ENCODE data around the gene BUD13.

Gene BUD13

DNA sequence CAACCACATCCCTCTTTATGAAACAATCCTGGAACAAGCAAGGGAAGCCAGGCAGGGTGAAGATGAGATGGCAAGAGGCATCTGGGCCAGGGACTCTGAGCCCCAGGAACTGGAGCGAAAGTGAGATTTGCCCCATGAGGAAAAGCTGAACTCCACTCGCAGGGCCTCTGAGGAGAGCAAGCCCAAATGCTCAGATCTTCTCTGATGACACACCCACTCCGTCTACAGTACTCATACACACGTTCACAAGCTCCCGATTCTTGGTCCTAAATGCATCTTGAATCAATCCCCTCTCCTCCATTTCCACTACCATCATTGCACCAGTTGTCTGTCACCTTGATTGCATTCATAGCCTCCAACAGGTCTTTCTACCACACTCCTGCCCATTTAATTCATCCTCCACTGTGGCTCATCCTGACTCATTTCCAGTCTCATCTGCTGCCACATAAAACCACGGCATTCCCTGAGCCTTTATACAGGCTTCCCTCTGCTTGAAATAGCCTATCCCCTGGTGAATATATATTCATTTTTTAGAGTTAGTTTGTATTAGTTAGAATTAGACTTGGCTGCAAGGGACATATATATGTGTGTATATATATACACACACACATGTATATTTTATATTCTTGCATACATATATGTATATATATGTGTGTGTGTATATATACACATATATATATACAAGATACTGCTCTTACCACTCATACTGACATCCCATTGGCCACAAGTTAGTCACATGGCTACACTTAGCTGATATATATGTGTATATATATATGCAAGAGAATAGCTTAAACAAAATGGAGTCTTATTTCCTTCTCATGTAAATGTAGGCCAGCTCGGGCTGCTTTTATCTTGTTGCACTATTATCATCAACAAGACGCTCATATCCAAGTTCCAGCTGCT, 20.3 kb upstream of the BUD13 start:
- Histone ChIP-seq H3K27me3 (replicated peaks; ENCODE audit: control insufficient read depth, insufficient read depth, low read length, poor library complexity, severe bottlenecking) (no peaks in the 10 kb centered on the region), H3K4me1 (ENCODE audit: control insufficient read depth, insufficient read depth, low read length, poor library complexity, severe bottlenecking) (peaks cover 13% of the 10 kb centered on the region), H3K27ac (ENCODE audit: insufficient read depth, low read length, poor library complexity, severe bottlenecking) (no peak overlapping the region), H3K9me3 (ENCODE audit: control insufficient read depth, low read length) (no peaks in the 10 kb centered on the region), H3K4me3 (ENCODE audit: insufficient read depth, low read depth, low read length, poor library complexity, severe bottlenecking) (no peak overlapping the region), H3K36me3 (ENCODE audit: control insufficient read depth, insufficient read depth, low read length) (no peaks in the 10 kb centered on the region)
- no peak for DNase-seq

DNA sequence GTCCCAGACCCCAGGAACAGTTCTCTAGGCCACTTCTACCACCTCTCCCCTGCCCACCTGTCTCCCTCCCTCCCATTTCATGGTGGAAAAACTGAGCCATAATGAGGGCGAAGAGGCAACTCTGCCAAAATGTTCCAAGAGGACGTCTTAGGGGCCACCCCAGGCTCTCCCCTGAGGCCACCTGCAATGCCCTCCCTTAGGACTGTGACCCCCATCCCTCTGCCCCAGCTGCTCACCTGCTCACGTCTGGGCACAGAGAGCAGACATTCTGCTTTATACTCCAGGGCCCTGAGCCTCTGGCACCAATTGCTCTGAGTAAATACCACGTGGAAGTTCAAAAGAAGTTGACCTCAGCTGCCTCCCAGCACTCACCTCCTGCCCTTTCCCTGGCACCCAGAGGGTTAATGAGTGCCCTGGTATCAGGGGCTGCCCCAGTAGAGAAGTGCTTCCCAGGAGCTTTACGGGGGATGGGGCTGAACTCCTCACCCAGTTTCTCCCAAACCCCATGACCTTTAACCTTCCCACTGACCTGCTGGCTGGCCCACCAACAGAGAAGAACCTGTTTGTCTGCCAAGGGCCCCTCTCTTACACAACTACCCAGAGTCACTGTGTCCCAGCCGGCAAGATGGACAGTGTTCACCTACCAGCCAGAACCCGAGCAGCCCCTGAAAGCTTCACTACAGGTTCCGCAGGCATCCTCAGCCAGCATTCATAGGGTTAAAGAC, 19.5 kb upstream of the BUD13 start:
- Histone ChIP-seq H3K9me3 (ENCODE audit: control insufficient read depth, low read length) (no peaks in the 10 kb centered on the region), H3K36me3 (ENCODE audit: control insufficient read depth, insufficient read depth, low read length) (no peaks in the 10 kb centered on the region), H3K4me3 (ENCODE audit: insufficient read depth, low read depth, low read length, poor library complexity, severe bottlenecking) (no peak overlapping the region), H3K27me3 (replicated peaks; ENCODE audit: control insufficient read depth, insufficient read depth, low read length, poor library complexity, severe bottlenecking) (no peaks in the 10 kb centered on the region), H3K27ac (ENCODE audit: insufficient read depth, low read length, poor library complexity, severe bottlenecking) (no peak overlapping the region), H3K4me1 (ENCODE audit: control insufficient read depth, insufficient read depth, low read length, poor library complexity, severe bottlenecking) (peaks cover 14% of the 10 kb centered on the region)
- DNase-seq = no peak

DNA sequence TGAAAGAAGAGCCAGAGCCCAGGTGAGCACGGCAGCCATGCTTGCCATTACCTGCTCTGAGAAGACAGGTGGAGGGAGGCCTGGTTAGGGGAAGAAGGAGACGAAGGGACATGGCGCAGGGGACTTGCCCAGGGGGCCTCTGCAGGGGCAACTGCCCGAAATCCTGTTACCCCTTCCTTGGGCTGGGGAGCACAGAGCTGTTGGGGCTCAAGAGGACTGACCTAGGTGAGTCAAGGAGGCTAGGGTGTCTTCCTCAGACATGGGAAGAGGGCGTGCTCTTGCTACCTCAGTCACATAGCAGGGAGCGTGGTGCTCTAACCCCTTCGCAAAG, 19.0 kb upstream of the BUD13 start, which contains the start of gene APOA5:
TSS of gene APOA5 (minus strand) at position 67 of the 331 bp plus-strand sequence. CDS start at position 48, 19 bp downstream.
- peaks cover 19% of the 10 kb centered on the region for H3K4me1 ChIP-seq (ENCODE audit: control insufficient read depth, insufficient read depth, low read length, poor library complexity, severe bottlenecking)
- H3K27me3 ChIP-seq (replicated peaks; ENCODE audit: control insufficient read depth, insufficient read depth, low read length, poor library complexity, severe bottlenecking) = no peaks in the 10 kb centered on the region
- no peak within 1 kb of the TSS for H3K4me3 ChIP-seq (ENCODE audit: insufficient read depth, low read depth, low read length, poor library complexity, severe bottlenecking)
- no peaks in the 10 kb centered on the region for H3K36me3 ChIP-seq (ENCODE audit: control insufficient read depth, insufficient read depth, low read length)
- H3K9me3 ChIP-seq (ENCODE audit: control insufficient read depth, low read length) = no peaks in the 10 kb centered on the region
- DNase-seq = no peak
- no peak within 1 kb of the TSS for H3K27ac ChIP-seq (ENCODE audit: insufficient read depth, low read length, poor library complexity, severe bottlenecking)

DNA sequence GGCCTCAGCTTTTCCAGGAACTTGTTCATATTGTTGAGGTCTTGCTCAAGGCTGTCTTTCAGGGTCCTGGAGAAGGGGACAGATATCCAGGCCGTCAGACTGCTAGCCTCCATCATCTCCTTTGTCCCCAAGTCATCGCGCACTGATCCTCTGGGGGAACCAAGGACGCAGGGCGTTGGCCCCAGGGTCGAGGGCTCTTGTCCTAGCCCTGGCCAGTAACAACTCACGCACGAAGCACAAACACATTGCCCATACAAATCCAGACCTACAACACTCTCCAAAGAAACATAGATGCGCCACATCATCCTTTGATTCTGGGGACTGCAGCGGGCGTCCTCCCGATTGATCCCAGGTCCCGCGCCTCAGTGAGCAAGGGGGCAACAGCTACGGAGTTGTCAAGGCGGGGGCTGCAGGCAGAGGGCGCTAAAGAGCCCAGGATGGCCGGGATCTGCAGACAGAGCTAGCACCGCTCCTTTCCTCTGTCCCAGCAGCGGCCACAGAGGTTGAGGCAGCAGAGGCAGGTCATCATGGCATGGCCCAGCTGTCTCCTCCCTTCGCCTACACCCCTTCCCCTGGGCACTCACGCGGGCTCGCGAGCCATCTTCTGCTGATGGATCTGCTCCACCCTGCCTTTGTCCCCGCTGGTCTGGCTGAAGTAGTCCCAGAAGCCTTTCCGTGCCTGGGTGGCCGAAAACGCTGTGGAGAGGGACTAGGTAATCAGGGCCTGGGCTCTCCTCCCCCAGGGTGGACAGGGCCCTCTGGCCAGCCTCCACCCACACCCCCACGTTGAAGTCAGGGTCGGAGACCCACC, 18.4 kb upstream of the BUD13 start:
- Histone ChIP-seq H3K4me1 (ENCODE audit: control insufficient read depth, insufficient read depth, low read length, poor library complexity, severe bottlenecking) (peaks cover 25% of the 10 kb centered on the region), H3K4me3 (ENCODE audit: insufficient read depth, low read depth, low read length, poor library complexity, severe bottlenecking) (no peak overlapping the region), H3K27me3 (replicated peaks; ENCODE audit: control insufficient read depth, insufficient read depth, low read length, poor library complexity, severe bottlenecking) (no peaks in the 10 kb centered on the region), H3K27ac (ENCODE audit: insufficient read depth, low read length, poor library complexity, severe bottlenecking) (no peak overlapping the region), H3K36me3 (ENCODE audit: control insufficient read depth, insufficient read depth, low read length) (peaks cover 3% of the 10 kb centered on the region), H3K9me3 (ENCODE audit: control insufficient read depth, low read length) (no peaks in the 10 kb centered on the region)
- peak; percentile 52 to 67 (median 57) for DNase-seq

DNA sequence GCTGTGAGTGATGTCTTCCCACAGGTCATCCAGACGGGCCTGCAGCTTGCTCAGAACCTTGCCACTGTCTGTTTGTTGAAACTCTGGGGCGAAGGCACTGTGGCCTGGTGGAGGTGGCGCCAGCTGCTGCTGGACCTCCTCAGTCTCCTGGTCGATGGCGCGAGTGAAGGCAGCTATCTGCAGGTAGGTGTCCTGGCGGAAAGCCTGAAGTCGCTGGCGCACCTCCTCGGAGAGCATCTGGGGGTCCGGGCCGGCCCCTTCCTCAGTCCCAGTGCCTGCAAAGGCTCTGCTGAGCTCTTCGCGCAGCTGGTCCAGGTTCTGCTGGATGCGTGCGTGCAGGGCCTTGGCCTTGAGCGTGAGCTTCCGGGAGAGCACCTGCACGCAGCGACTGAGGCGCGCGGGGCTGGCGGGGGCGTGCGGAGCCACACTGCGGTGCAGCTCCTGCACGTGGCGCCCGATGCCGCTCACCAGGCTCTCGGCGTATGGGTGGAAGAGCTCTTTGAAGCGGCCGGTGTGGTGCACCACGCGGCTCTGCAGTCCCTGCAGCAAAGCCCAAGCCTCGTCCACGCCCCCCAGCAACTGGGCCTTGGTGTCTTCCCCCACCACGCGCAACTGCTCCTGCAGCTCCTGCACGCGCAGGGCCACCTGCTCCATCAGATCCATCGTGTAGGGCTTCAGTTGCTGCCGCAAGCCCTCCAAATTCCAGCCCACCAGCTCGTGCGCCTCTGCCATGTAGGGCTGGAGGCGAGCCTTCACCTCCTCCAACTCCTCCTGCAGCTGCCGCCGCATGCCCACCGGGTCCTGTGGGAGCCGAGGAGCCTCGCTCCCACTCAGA, 17.6 kb upstream of the BUD13 start:
- H3K4me1 ChIP-seq (ENCODE audit: control insufficient read depth, insufficient read depth, low read length, poor library complexity, severe bottlenecking) = peaks cover 29% of the 10 kb centered on the region
- H3K27me3 ChIP-seq (replicated peaks; ENCODE audit: control insufficient read depth, insufficient read depth, low read length, poor library complexity, severe bottlenecking) = no peaks in the 10 kb centered on the region
- H3K36me3 ChIP-seq (ENCODE audit: control insufficient read depth, insufficient read depth, low read length) = peaks cover 11% of the 10 kb centered on the region
- no peak overlapping the region for H3K4me3 ChIP-seq (ENCODE audit: insufficient read depth, low read depth, low read length, poor library complexity, severe bottlenecking)
- no peak for DNase-seq
- H3K27ac ChIP-seq (ENCODE audit: insufficient read depth, low read length, poor library complexity, severe bottlenecking) = no peak overlapping the region
- no peaks in the 10 kb centered on the region for H3K9me3 ChIP-seq (ENCODE audit: control insufficient read depth, low read length)

DNA sequence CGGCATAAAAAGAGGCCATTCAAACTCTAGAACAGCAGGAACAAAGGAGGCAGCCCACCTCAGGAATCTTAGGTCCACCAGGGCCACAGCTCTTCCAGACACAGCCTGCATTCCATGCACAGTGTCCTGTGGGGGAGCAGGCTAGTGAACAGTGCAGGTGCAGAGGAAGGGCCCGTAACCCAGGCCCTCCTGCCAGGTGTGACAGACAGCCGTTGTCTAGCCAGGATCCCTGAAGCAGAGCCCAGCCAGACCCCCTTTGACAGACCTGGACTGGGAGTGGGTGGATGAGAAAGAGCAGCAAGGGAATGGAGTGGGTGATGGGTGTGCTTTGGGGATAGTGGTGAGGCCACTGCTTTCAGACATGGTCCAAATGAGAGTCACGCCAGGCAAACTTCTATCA, 16.2 kb upstream of the BUD13 start:
- H3K4me1 ChIP-seq (ENCODE audit: control insufficient read depth, insufficient read depth, low read length, poor library complexity, severe bottlenecking) = peaks cover 29% of the 10 kb centered on the region
- H3K27me3 ChIP-seq (replicated peaks; ENCODE audit: control insufficient read depth, insufficient read depth, low read length, poor library complexity, severe bottlenecking) = no peaks in the 10 kb centered on the region
- no peaks in the 10 kb centered on the region for H3K9me3 ChIP-seq (ENCODE audit: control insufficient read depth, low read length)
- H3K27ac ChIP-seq (ENCODE audit: insufficient read depth, low read length, poor library complexity, severe bottlenecking) = no peak overlapping the region
- H3K4me3 ChIP-seq (ENCODE audit: insufficient read depth, low read depth, low read length, poor library complexity, severe bottlenecking) = no peak overlapping the region
- peaks cover 26% of the 10 kb centered on the region for H3K36me3 ChIP-seq (ENCODE audit: control insufficient read depth, insufficient read depth, low read length)
- no peak for DNase-seq

DNA sequence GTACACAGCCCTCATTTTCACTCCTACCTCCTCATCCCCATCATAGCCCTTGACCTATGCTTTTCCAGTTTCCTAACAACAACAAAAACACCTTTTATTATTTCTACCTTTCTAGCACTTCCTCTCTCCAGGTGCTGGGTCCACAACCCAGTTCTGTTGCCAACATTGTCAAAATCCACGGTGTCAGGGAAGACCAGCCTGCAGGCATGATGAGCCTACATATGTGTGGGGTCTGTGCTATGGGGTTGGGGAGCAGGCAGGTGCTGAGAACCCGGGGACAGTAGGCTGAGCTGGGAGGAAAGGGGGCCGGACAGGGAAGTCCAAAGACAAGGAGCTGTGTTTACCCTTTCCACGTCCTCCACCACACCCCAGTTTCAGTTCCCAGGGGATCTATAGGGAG, 15.7 kb upstream of the BUD13 start:
- DNase-seq = no peak
- H3K27ac ChIP-seq (ENCODE audit: insufficient read depth, low read length, poor library complexity, severe bottlenecking) = peak overlapping the region; percentile 85
- no peaks in the 10 kb centered on the region for H3K9me3 ChIP-seq (ENCODE audit: control insufficient read depth, low read length)
- peaks cover 29% of the 10 kb centered on the region for H3K4me1 ChIP-seq (ENCODE audit: control insufficient read depth, insufficient read depth, low read length, poor library complexity, severe bottlenecking)
- peak overlapping the region; percentile 88 for H3K4me3 ChIP-seq (ENCODE audit: insufficient read depth, low read depth, low read length, poor library complexity, severe bottlenecking)
- H3K27me3 ChIP-seq (replicated peaks; ENCODE audit: control insufficient read depth, insufficient read depth, low read length, poor library complexity, severe bottlenecking) = no peaks in the 10 kb centered on the region
- H3K36me3 ChIP-seq (ENCODE audit: control insufficient read depth, insufficient read depth, low read length) = peaks cover 30% of the 10 kb centered on the region

DNA sequence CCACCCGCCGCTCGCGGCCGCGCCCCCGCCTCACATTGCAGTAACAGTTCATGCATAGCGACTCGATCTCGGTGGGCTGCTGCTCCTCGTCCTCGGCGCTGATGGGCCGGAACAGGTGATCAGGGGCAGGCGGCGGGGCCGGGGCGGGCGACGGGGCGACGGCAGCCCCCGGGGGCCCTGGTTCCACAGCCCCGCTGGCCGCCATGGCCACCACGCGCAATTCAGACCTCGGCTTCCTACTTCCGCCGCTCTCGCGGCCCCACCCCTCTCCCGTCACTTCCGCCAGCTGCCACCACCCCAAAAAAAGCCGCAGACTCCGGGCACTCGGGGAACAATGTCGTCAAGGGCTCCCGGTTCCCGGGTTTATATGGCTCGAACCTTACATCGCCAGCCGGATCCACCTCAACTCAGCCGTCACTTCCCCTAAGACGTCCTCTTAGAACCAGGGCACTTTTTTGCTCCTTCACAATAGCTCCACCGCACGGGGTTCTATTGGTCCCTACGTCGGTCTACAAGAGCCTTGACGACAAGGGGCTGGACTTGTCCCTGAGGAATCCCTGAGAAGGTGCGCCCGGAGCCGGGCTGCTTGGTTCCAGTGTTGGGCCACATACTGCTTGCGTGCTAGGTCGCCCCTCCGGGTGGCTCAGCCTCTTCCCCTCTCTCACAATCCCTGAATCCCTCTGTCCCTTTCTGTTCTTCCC, 15.1 kb upstream of the BUD13 start, which contains the start of gene ZPR1:
TSS of gene ZPR1 (minus strand) at position 238 of the 701 bp plus-strand sequence. CDS start at position 205, 33 bp downstream.
- peak; percentile 78 to 85 (median 79) for DNase-seq
- H3K9me3 ChIP-seq (ENCODE audit: control insufficient read depth, low read length) = no peaks in the 10 kb centered on the region
- peaks cover 29% of the 10 kb centered on the region for H3K4me1 ChIP-seq (ENCODE audit: control insufficient read depth, insufficient read depth, low read length, poor library complexity, severe bottlenecking)
- peak within 1 kb of the TSS; percentile 85 for H3K27ac ChIP-seq (ENCODE audit: insufficient read depth, low read length, poor library complexity, severe bottlenecking)
- peak within 1 kb of the TSS; percentile 88 for H3K4me3 ChIP-seq (ENCODE audit: insufficient read depth, low read depth, low read length, poor library complexity, severe bottlenecking)
- no peaks in the 10 kb centered on the region for H3K27me3 ChIP-seq (replicated peaks; ENCODE audit: control insufficient read depth, insufficient read depth, low read length, poor library complexity, severe bottlenecking)
- peaks cover 36% of the 10 kb centered on the region for H3K36me3 ChIP-seq (ENCODE audit: control insufficient read depth, insufficient read depth, low read length)

DNA sequence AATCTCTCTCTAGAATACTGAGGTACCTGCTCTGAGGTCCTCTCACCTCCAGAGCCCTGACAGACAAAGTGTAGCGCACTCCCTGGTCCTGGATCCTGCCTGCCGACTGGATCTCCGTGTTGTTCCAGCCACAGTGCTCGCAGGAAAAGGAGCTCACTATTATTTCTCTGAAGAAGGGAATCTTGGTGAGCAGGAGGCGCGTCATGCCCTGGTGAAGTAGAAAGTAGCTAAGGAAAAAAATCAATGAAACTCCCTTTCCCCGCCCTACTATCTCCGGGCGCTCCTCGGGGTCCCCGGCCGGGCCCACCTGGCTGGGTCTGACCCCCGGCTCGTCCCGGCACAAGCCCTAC, 14.6 kb upstream of the BUD13 start:
- Histone ChIP-seq H3K4me1 (ENCODE audit: control insufficient read depth, insufficient read depth, low read length, poor library complexity, severe bottlenecking) (peaks cover 29% of the 10 kb centered on the region), H3K9me3 (ENCODE audit: control insufficient read depth, low read length) (no peaks in the 10 kb centered on the region), H3K27ac (ENCODE audit: insufficient read depth, low read length, poor library complexity, severe bottlenecking) (peak overlapping the region; percentile 85), H3K27me3 (replicated peaks; ENCODE audit: control insufficient read depth, insufficient read depth, low read length, poor library complexity, severe bottlenecking) (no peaks in the 10 kb centered on the region), H3K4me3 (ENCODE audit: insufficient read depth, low read depth, low read length, poor library complexity, severe bottlenecking) (peak overlapping the region; percentile 88), H3K36me3 (ENCODE audit: control insufficient read depth, insufficient read depth, low read length) (peaks cover 41% of the 10 kb centered on the region)
- DNase-seq = no peak
